B cell (primary cell): ENCODE results near the gene CERCAM.
A peak's percentile ranks its signal among the peaks of the same experiment; 100 is the strongest.

Source experiments
- EZH2 ChIP-seq: IDR thresholded peaks from 2 replicates; pipeline ENCODE4 v1.6.1; 2012; ENCODE audit warnings: borderline replicate concordance, low read depth, mild to moderate bottlenecking, moderate library complexity, low read length; ENCODE audit not compliant: insufficient read depth, poor library complexity, severe bottlenecking
- TF ChIP-seq, protein P1 (sequence below): fragments of 200-600 bp; IDR thresholded peaks from one replicate; pipeline ENCODE4 v1.8.0; 2022; ENCODE audit warnings: antibody characterized with exemption, mild to moderate bottlenecking

DNA sequence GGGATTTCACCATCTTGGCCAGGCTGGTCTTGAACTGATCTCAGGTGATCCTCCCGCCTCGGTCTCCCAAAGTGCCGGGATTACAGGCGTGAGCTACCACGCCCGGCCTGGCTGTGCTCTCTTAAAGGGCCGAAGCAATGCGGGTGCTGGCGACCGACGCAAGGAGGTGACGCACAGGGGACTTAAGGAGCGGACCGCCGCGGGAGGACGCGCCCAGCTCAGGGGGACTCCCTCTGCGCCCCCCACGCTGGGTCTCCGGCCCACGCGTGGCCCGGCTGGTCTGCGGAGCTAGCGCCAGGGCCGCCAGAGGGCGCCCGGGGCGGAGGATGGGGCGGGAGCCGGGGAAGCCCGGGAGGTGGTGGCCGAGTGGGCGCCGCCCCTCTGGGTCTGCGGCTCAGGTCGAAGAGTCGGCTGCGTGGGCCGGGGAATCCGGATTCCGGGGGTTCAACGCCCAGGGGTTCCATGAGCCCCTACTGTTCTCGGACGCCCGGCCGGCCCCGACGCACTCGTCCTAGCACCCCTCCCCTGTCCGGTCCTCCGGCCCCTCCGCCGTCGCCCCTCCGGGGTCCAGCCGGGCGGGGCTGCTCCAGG is 502 bp upstream of the CERCAM start:
- TF ChIP-seq, protein P1, sequence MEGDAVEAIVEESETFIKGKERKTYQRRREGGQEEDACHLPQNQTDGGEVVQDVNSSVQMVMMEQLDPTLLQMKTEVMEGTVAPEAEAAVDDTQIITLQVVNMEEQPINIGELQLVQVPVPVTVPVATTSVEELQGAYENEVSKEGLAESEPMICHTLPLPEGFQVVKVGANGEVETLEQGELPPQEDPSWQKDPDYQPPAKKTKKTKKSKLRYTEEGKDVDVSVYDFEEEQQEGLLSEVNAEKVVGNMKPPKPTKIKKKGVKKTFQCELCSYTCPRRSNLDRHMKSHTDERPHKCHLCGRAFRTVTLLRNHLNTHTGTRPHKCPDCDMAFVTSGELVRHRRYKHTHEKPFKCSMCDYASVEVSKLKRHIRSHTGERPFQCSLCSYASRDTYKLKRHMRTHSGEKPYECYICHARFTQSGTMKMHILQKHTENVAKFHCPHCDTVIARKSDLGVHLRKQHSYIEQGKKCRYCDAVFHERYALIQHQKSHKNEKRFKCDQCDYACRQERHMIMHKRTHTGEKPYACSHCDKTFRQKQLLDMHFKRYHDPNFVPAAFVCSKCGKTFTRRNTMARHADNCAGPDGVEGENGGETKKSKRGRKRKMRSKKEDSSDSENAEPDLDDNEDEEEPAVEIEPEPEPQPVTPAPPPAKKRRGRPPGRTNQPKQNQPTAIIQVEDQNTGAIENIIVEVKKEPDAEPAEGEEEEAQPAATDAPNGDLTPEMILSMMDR = peak; percentile 92
- no peak for TF ChIP-seq EZH2
